OCI-LY7 (cell line): ENCODE data around the gene SAMD15. TPM values are rescaled to one million over a fixed set of nuclear protein-coding genes. Genes with fewer than 3 reads are reported as not detected.

Experiments
- BruUV-seq: library from RNA; stranded (reverse); fragments of 400-500 nt; replicated peaks from 2 replicates; lab custom pipeline; 2021; lab: Mats Ljungman, UMichigan
- CTCF ChIA-PET: fragments of 300-600 bp; sonication (Branson Sonifier 250); formaldehyde crosslinking; loops from one replicate; lab custom pipeline; 2022; ENCODE audit warnings: antibody characterized with exemption; ENCODE audit not compliant: unreplicated experiment; lab: Charles Lee
- POLR2A ChIA-PET: fragments of 300-600 bp; sonication (Branson Sonifier 250); formaldehyde crosslinking; loops from one replicate; lab custom pipeline; 2022; ENCODE audit warnings: antibody characterized with exemption; lab: Charles Lee
- DNase-seq: peaks from one replicate; pipeline ENCODE4 v3.0.0-alpha.2; 2015; ENCODE audit warnings: low spot score
- H2AFZ ChIP-seq: fragments of 200-600 bp; sonication (generic), shearing (Covaris generic); 2 replicates; pipeline ENCODE4 v1.6.1; 2014; ENCODE audit warnings: mild to moderate bottlenecking, antibody characterized with exemption, low read length, moderate library complexity
- H3K27ac ChIP-seq: fragments of 200-600 bp; sonication (generic); 2 replicates; pipeline ENCODE4 v1.5.1; 2014; ENCODE audit warnings: mixed run types, low read depth, mild to moderate bottlenecking, moderate library complexity, low read length, inconsistent platforms; ENCODE audit not compliant: poor library complexity, severe bottlenecking
- H3K36me3 ChIP-seq: fragments of 200-600 bp; sonication (generic); 2 replicates; pipeline ENCODE4 v1.6.1; 2014; ENCODE audit warnings: mild to moderate bottlenecking, antibody characterized with exemption, low read length, moderate library complexity, mixed read lengths; ENCODE audit not compliant: insufficient read depth
- H3K4me1 ChIP-seq: fragments of 200-600 bp; sonication (generic); 2 replicates; pipeline ENCODE4 v1.5.1; 2014; ENCODE audit warnings: mild to moderate bottlenecking, low read length; ENCODE audit not compliant: insufficient read depth, poor library complexity, severe bottlenecking
- H3K4me2 ChIP-seq: fragments of 200-600 bp; sonication (generic); 2 replicates; pipeline ENCODE4 v1.6.1; 2014; ENCODE audit warnings: mild to moderate bottlenecking, low read length
- H3K4me3 ChIP-seq: fragments of 200-600 bp; sonication (generic); 2 replicates; pipeline ENCODE4 v1.5.1; 2014; ENCODE audit warnings: mild to moderate bottlenecking, low read depth, low read length; ENCODE audit not compliant: poor library complexity, severe bottlenecking
- H3K79me2 ChIP-seq: fragments of 200-600 bp; sonication (generic); 2 replicates; pipeline ENCODE4 v1.6.1; 2016; ENCODE audit warnings: low read depth, mild to moderate bottlenecking, low read length, moderate library complexity, mixed read lengths; ENCODE audit not compliant: insufficient read depth
- H3K9me2 ChIP-seq: fragments of 200-600 bp; sonication (generic); 2 replicates; pipeline ENCODE4 v1.6.1; 2016; ENCODE audit warnings: mild to moderate bottlenecking, low read length, mixed read lengths; ENCODE audit not compliant: insufficient read depth
- H3K9me3 ChIP-seq: fragments of 200-600 bp; sonication (generic); 2 replicates; pipeline ENCODE4 v1.6.1; 2014; ENCODE audit warnings: mild to moderate bottlenecking, mixed run types, low read length, mixed read lengths
- H4K20me1 ChIP-seq: fragments of 200-600 bp; sonication (generic); 2 replicates; pipeline ENCODE4 v1.6.1; 2014; ENCODE audit warnings: mild to moderate bottlenecking, antibody characterized with exemption, low read length, moderate library complexity, mixed read lengths; ENCODE audit not compliant: insufficient read depth
- EZH2phosphoT487 ChIP-seq: fragments of 200-600 bp; sonication (generic); IDR thresholded peaks from 2 replicates; pipeline ENCODE4 v1.6.1; 2018; ENCODE audit warnings: low read depth, borderline replicate concordance, mild to moderate bottlenecking, mixed run types, antibody characterized with exemption, low read length, moderate library complexity, mixed read lengths
- intact Hi-C: fragments of 100-400 bp; cut with micrococcal nuclease; formaldehyde crosslinking; loops from one replicate; pipeline ENCODE4 v1.10.0; 2022; ENCODE audit not compliant: unreplicated experiment
- total RNA-seq, 2 experiments: library from RNA; depleted of rRNA in 1 of 2; stranded (reverse); fragments of >200 nt in 1 of 2; shearing (Covaris generic) in 1 of 2; gene quantifications; 2 replicates each; pipeline ENCODE4 v1.2.3, GENCODE V29; 2014 to 2022
- TF ChIP-seq, protein P1 (sequence below): fragments of 200-600 bp; sonication (generic); conservative IDR thresholded peaks from 2 replicates; pipeline ENCODE4 v1.5.1; 2014; ENCODE audit warnings: mild to moderate bottlenecking, antibody characterized with exemption, low read length, moderate library complexity, mixed read lengths

The SAMD15 gene
- total RNA-seq, 2 experiments from 2014 or later = 1.1 to 2.0 TPM

DNA sequence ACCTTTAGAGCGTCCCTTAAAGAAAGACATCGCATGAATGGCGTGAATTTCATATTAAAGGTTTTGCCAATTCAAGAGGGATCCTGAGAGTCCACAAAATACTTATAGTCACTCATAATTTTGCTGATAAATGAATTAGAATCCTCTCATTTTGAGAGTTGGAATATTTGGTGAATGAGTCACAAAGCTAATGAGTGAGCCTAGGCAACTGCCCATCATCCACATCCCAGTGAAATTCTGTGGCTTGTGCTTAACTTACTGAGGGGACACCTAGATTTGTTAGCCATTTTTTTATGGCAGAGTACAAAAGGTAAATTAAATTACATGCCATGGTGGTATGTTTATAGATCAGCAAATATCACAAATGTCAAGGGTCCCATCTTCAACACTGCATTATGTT is 58.9 kb downstream of the SAMD15 start:
- H4K20me1 ChIP-seq = no peaks in the 10 kb centered on the region
- intact Hi-C loops = loop anchor here (5.0 kb wide), 1 partner anchor 44 kb away; no protein-coding TSS in a partner anchor
- H3K4me2 ChIP-seq = no peak overlapping the region
- H3K27ac ChIP-seq = no peak overlapping the region
- H3K9me2 ChIP-seq = no peaks in the 10 kb centered on the region
- peaks cover 74% of the 10 kb centered on the region for H3K36me3 ChIP-seq
- no peak overlapping the region for H3K4me3 ChIP-seq
- ChIA-PET POLR2A (no interaction called here), CTCF (no interaction called here)
- H2AFZ ChIP-seq = no peak overlapping the region
- no peaks in the 10 kb centered on the region for H3K4me1 ChIP-seq
- no peak for DNase-seq
- H3K9me3 ChIP-seq = no peaks in the 10 kb centered on the region
- no TSS peak for BruUV-seq
- no peaks in the 10 kb centered on the region for H3K79me2 ChIP-seq
- TF ChIP-seq, protein P1, sequence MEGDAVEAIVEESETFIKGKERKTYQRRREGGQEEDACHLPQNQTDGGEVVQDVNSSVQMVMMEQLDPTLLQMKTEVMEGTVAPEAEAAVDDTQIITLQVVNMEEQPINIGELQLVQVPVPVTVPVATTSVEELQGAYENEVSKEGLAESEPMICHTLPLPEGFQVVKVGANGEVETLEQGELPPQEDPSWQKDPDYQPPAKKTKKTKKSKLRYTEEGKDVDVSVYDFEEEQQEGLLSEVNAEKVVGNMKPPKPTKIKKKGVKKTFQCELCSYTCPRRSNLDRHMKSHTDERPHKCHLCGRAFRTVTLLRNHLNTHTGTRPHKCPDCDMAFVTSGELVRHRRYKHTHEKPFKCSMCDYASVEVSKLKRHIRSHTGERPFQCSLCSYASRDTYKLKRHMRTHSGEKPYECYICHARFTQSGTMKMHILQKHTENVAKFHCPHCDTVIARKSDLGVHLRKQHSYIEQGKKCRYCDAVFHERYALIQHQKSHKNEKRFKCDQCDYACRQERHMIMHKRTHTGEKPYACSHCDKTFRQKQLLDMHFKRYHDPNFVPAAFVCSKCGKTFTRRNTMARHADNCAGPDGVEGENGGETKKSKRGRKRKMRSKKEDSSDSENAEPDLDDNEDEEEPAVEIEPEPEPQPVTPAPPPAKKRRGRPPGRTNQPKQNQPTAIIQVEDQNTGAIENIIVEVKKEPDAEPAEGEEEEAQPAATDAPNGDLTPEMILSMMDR = no peak
- TF ChIP-seq EZH2phosphoT487 = no peak

- no peak for TF ChIP-seq EZH2phosphoT487
- TF ChIP-seq, protein P1 = no peak
- BruUV-seq = no TSS peak
- Histone ChIP-seq H3K9me3 (no peaks in the 10 kb centered on the region), H4K20me1 (no peaks in the 10 kb centered on the region), H3K4me2 (no peak overlapping the region), H3K9me2 (no peaks in the 10 kb centered on the region), H3K27ac (no peak overlapping the region), H3K79me2 (no peaks in the 10 kb centered on the region), H2AFZ (no peak overlapping the region), H3K4me3 (no peak overlapping the region), H3K4me1 (no peaks in the 10 kb centered on the region), H3K36me3 (peaks cover 78% of the 10 kb centered on the region)
- ChIA-PET POLR2A (interaction anchor here (0.6 to 1.6 kb wide), 7 partner anchors 8 to 601 kb away, joined by 3 to 7 read pairs (median 4); no protein-coding TSS in a partner anchor), CTCF (interaction anchor here (0.5 kb wide), 1 partner anchor 228 kb away, joined by 7 read pairs; no protein-coding TSS in a partner anchor)
- intact Hi-C loops = loop anchor here (5.0 kb wide), 1 partner anchor 46 kb away; no protein-coding TSS in a partner anchor
- no peak for DNase-seq
Measured at GRCh38 chr14:77438596-77438995, 61.4 kb downstream of the SAMD15 start.

DNA sequence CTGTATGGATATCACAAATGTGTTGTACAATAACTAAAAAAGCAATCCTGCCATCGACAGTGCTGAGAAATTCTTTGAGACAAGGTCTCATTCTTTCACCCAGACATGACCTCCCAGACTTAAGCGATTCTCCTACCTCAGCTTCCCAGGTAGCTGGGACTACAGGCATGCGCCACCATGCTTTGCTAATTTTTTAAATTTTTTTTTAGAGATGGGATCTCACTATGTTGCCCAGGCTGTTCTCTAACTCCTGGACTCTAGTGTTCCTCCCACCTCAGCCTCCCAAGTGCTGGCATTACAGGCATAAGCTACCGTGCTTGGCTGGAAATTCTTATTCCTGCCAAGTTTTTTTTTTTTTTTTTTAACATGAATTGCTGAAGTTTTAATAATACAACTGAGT is 62.7 kb downstream of the SAMD15 start:
- Histone ChIP-seq H3K36me3 (peaks cover 75% of the 10 kb centered on the region), H4K20me1 (no peaks in the 10 kb centered on the region), H3K9me2 (no peaks in the 10 kb centered on the region), H3K4me2 (no peak overlapping the region), H3K9me3 (no peaks in the 10 kb centered on the region), H3K79me2 (no peaks in the 10 kb centered on the region), H3K27ac (no peak overlapping the region), H3K4me3 (no peak overlapping the region), H2AFZ (no peak overlapping the region), H3K4me1 (no peaks in the 10 kb centered on the region)
- intact Hi-C loops = loop anchor here (5.0 kb wide), 1 partner anchor 48 kb away; no protein-coding TSS in a partner anchor
- TF ChIP-seq EZH2phosphoT487 = no peak
- TF ChIP-seq, protein P1 = no peak
- POLR2A ChIA-PET = interaction anchor here (0.7 kb wide), 1 partner anchor 209 kb away, joined by 3 read pairs; no protein-coding TSS in a partner anchor
- CTCF ChIA-PET = no interaction called here
- no TSS peak for BruUV-seq
- no peak for DNase-seq

Other genes starting within 250 kb of the SAMD15 start
- not detected in 2 replicates for gene ZDHHC22, start 235.6 kb upstream of the SAMD15 start, total RNA-seq (2014; rRNA removed; shearing (Covaris generic))
- gene ZDHHC22, start 235.6 kb upstream of the SAMD15 start, total RNA-seq (2022) = not detected in 2 replicates
- 0.41 and 0.79 TPM in 2 replicates for gene TMEM63C, start 195.6 kb upstream of the SAMD15 start, total RNA-seq (2014; rRNA removed; shearing (Covaris generic))
- gene TMEM63C, start 195.6 kb upstream of the SAMD15 start, total RNA-seq (2022) = 4.7 and 6.6 TPM in 2 replicates
- gene NGB, start 106.2 kb upstream of the SAMD15 start, total RNA-seq (2014; rRNA removed; shearing (Covaris generic)) = not detected in 2 replicates
- gene NGB, start 106.2 kb upstream of the SAMD15 start, total RNA-seq (2022) = not detected in 2 replicates
- gene POMT2, start 56.5 kb upstream of the SAMD15 start, total RNA-seq (2014; rRNA removed; shearing (Covaris generic)) = 5.9 and 8.2 TPM in 2 replicates
- gene POMT2, start 56.5 kb upstream of the SAMD15 start, total RNA-seq (2022) = 28.3 and 31.4 TPM in 2 replicates
- 39.9 and 43.0 TPM in 2 replicates for gene GSTZ1, start 56.3 kb upstream of the SAMD15 start, total RNA-seq (2014; rRNA removed; shearing (Covaris generic))
- 53.6 and 55.6 TPM in 2 replicates for gene GSTZ1, start 56.3 kb upstream of the SAMD15 start, total RNA-seq (2022)
- 19.5 and 21.9 TPM in 2 replicates for gene TMED8, start 285 bp upstream of the SAMD15 start, total RNA-seq (2014; rRNA removed; shearing (Covaris generic))
- gene TMED8, start 285 bp upstream of the SAMD15 start, total RNA-seq (2022) = 45.4 and 46.2 TPM in 2 replicates
- 0.38 TPM in 1 of 2 replicates, not detected in the other for gene NOXRED1, start 46.1 kb downstream of the SAMD15 start, total RNA-seq (2014; rRNA removed; shearing (Covaris generic))
- gene NOXRED1, start 46.1 kb downstream of the SAMD15 start, total RNA-seq (2022) = 0.50 and 0.74 TPM in 2 replicates
- 11.4 and 13.3 TPM in 2 replicates for gene VIPAS39, start 80.2 kb downstream of the SAMD15 start, total RNA-seq (2014; rRNA removed; shearing (Covaris generic))
- 20.4 and 21.1 TPM in 2 replicates for gene VIPAS39, start 80.2 kb downstream of the SAMD15 start, total RNA-seq (2022)
- gene AHSA1, start 80.7 kb downstream of the SAMD15 start, total RNA-seq (2014; rRNA removed; shearing (Covaris generic)) = 182 and 230 TPM in 2 replicates
- gene AHSA1, start 80.7 kb downstream of the SAMD15 start, total RNA-seq (2022) = 238 and 269 TPM in 2 replicates
- gene ISM2, start 121.4 kb downstream of the SAMD15 start, total RNA-seq (2014; rRNA removed; shearing (Covaris generic)) = not detected in 2 replicates
- gene ISM2, start 121.4 kb downstream of the SAMD15 start, total RNA-seq (2022) = not detected in 2 replicates
- gene SPTLC2, start 239.3 kb downstream of the SAMD15 start, total RNA-seq (2014; rRNA removed; shearing (Covaris generic)) = 14.7 and 19.6 TPM in 2 replicates
- gene SPTLC2, start 239.3 kb downstream of the SAMD15 start, total RNA-seq (2022) = 36.8 and 45.1 TPM in 2 replicates